ENCODE results near the gene MTMR11. TPM values are rescaled to one million over a fixed set of nuclear protein-coding genes. Genes with fewer than 3 reads are reported as not detected.

The MTMR11 gene
- total and polyA plus RNA-seq, 2 donors (not counting 1 experiment from before 2014, with no cell fraction given), result 0.91 TPM; not detected in 1

DNA sequence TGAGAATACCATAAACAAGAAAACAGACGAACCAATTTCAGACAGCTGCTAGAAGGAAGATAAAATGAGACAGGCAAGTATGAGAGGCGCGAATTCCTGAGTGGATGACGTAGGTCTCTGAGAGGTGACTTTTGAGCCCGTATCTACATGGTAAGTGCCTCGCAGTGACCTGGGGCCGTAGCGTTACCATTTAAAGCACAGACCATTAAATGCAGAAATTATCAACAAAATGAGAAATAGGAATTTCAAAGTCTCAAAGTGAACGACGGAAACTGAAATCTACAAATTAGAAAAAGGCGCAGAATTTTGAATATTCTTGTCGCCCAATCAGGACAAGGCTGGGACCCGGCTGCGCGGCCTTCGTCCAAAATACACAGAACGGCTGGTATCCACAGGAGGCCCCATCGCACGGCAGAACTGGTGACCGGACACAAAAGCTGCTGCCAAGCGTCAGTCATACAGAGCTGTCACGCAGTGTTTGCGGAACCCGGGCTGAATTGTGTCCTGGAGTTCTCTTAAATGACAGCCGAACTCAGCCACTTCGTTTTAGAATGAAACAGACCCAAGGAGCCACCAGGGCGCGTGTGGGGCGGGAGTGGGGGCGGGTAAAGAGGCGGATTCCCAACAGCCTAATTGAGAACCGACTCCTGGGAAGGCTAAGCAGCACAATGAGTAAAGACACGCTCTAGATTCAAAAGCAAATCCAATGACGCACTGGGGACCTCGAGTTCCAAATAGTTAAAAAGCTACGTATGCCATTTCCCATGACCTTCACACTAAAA, 51.1 kb downstream of the MTMR11 start:
- peak; percentile 1 for ATAC-seq (ENCODE audit: low read depth)
- peaks cover 41% of the 10 kb centered on the region for H3K79me2 ChIP-seq (ENCODE audit: control insufficient read depth, insufficient read depth, low read length)
- TF ChIP-seq EZH2 (IDR thresholded peaks at IDR 0.05; ENCODE audit: borderline replicate concordance, insufficient read depth, low read depth, low read length, poor library complexity, severe bottlenecking), result no peak
- TF ChIP-seq, protein P1, sequence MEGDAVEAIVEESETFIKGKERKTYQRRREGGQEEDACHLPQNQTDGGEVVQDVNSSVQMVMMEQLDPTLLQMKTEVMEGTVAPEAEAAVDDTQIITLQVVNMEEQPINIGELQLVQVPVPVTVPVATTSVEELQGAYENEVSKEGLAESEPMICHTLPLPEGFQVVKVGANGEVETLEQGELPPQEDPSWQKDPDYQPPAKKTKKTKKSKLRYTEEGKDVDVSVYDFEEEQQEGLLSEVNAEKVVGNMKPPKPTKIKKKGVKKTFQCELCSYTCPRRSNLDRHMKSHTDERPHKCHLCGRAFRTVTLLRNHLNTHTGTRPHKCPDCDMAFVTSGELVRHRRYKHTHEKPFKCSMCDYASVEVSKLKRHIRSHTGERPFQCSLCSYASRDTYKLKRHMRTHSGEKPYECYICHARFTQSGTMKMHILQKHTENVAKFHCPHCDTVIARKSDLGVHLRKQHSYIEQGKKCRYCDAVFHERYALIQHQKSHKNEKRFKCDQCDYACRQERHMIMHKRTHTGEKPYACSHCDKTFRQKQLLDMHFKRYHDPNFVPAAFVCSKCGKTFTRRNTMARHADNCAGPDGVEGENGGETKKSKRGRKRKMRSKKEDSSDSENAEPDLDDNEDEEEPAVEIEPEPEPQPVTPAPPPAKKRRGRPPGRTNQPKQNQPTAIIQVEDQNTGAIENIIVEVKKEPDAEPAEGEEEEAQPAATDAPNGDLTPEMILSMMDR (IDR thresholded peaks at IDR 0.05), result no peak
- peak overlapping the region; percentile 81 to 97 (median 84) for H3K4me3 ChIP-seq (ENCODE audit: control extremely low read depth in 1 of 5, extremely low read depth in 1 of 5, insufficient read depth in 1 of 5, low read depth in 2 of 5, low read length in 4 of 5)
- intact Hi-C loops (cut with micrococcal nuclease), result loop anchor here (2.0 kb wide), 1 partner anchor 13 kb away; the partner anchor contains the start of gene BOLA1
- Mint-ChIP-seq H3K27me3 (no peaks in the 10 kb centered on the region), H3K4me1 (peaks cover 12% of the 10 kb centered on the region), H3K4me3 (no peak overlapping the region), H3K27ac (no peak overlapping the region), H3K9me3 (ENCODE audit: insufficient read depth) (no peaks in the 10 kb centered on the region)
- peak overlapping the region; percentile 46 for H2AFZ ChIP-seq (ENCODE audit: insufficient read depth, low read depth, low read length, poor library complexity, severe bottlenecking)
- WGBS (ENCODE audit: insufficient coverage), result 0% methylated on average over 28 of the region's 36 CpGs
- peak overlapping the region; percentile 91 for H3K4me2 ChIP-seq (replicated peaks; ENCODE audit: low read depth, low read length, poor library complexity, severe bottlenecking)
- DNase-seq, result peak; percentile 81
- H3K9ac ChIP-seq (ENCODE audit: low read length), result peak overlapping the region; percentile 83
- CTCF ChIA-PET, result interaction anchor here (0.9 to 2.5 kb wide), 3 partner anchors 40 to 302 kb away, joined by 5 to 14 read pairs (median 6); no protein-coding TSS in a partner anchor
- peaks cover 0 to 5% (median 0%) of the 10 kb centered on the region in 3 donors for H3K9me3 ChIP-seq (ENCODE audit: control extremely low read depth in 1 of 3, control insufficient read depth in 2 of 3, insufficient read depth in 1 of 3, low read length in 2 of 3)
- H3K4me1 ChIP-seq (ENCODE audit: control insufficient read depth in 2 of 2, insufficient read depth in 2 of 2, low read length in 2 of 2), result peaks cover 23 to 33% of the 10 kb centered on the region in 2 donors
- peaks cover 29% of the 10 kb centered on the region for H4K20me1 ChIP-seq (ENCODE audit: control insufficient read depth, insufficient read depth, low read length, poor library complexity, severe bottlenecking)
- POLR2A ChIA-PET, result interaction anchor here (0.6 to 4.9 kb wide), 10 partner anchors 8 to 1441 kb away, joined by 3 to 51 read pairs (median 10); partner anchors contain the start of genes BOLA1 and SF3B4
- no peaks in the 10 kb centered on the region for H3K27me3 ChIP-seq (replicated peaks in 1 of 4; ENCODE audit: control extremely low read depth in 1 of 4, control insufficient read depth in 3 of 4, insufficient read depth in 4 of 4, low read length in 3 of 4)
- peaks cover 0 to 4% of the 10 kb centered on the region in 2 experiments for H3K36me3 ChIP-seq (replicated peaks in 1 of 2; ENCODE audit: control extremely low read depth in 1 of 2, control insufficient read depth in 1 of 2, extremely low read depth in 1 of 2, insufficient read depth in 2 of 2, low read length in 1 of 2)
- H3K27ac ChIP-seq (ENCODE audit: low read length in 2 of 2), result peak overlapping the region; percentile 86 to 89
